Glutamatergic neuron (in vitro differentiated cells): ENCODE results near the gene MAP4K4. TPM values are rescaled to one million over a fixed set of nuclear protein-coding genes. Genes with fewer than 3 reads are reported as not detected.

ENCODE experiments used
- DNase-seq: peaks from one replicate; pipeline ENCODE4 v3.0.0; 2022
- H3K27ac Mint-ChIP-seq: one replicate; pipeline ENCODE4 v1.8.0; 2020; ENCODE audit warnings: mild to moderate bottlenecking, mixed read lengths, inconsistent platforms; ENCODE audit not compliant: unreplicated experiment
- H3K27me3 Mint-ChIP-seq: one replicate; pipeline ENCODE4 v1.8.0; 2020; ENCODE audit warnings: mild to moderate bottlenecking, moderate library complexity, mixed read lengths, inconsistent platforms; ENCODE audit not compliant: unreplicated experiment
- H3K36me3 Mint-ChIP-seq: one replicate; pipeline ENCODE4 v1.8.0; 2020; ENCODE audit warnings: mild to moderate bottlenecking, mixed read lengths, inconsistent platforms; ENCODE audit not compliant: unreplicated experiment
- H3K4me1 Mint-ChIP-seq: one replicate; pipeline ENCODE4 v1.8.0; 2020; ENCODE audit warnings: mild to moderate bottlenecking, low read depth, mixed read lengths, inconsistent platforms; ENCODE audit not compliant: unreplicated experiment
- H3K4me3 Mint-ChIP-seq: one replicate; pipeline ENCODE4 v1.8.0; 2020; ENCODE audit warnings: mild to moderate bottlenecking, mixed read lengths, inconsistent platforms; ENCODE audit not compliant: unreplicated experiment
- H3K9me3 Mint-ChIP-seq: one replicate; pipeline ENCODE4 v1.8.0; 2020; ENCODE audit warnings: mild to moderate bottlenecking, moderate library complexity, mixed read lengths, inconsistent platforms; ENCODE audit not compliant: unreplicated experiment
- total RNA-seq: library from RNA; stranded (reverse); fragmentation: NEBNext Ultra II Directional; extraction: Animal tissue kit (Norgen Biotek cat#: 25700); gene quantifications from one replicate; pipeline ENCODE4 v1.2.1, GENCODE V29; 2021; ENCODE audit not compliant: unreplicated experiment
- TF ChIP-seq, protein P1 (sequence below): fragments of 200-600 bp; sonication (generic); IDR thresholded peaks from one replicate; pipeline ENCODE4 v1.5.0; 2021; ENCODE audit not compliant: partially characterized antibody, unreplicated experiment

Gene MAP4K4
- total RNA-seq, 1 donor from 2014 or later = 756 TPM

DNA sequence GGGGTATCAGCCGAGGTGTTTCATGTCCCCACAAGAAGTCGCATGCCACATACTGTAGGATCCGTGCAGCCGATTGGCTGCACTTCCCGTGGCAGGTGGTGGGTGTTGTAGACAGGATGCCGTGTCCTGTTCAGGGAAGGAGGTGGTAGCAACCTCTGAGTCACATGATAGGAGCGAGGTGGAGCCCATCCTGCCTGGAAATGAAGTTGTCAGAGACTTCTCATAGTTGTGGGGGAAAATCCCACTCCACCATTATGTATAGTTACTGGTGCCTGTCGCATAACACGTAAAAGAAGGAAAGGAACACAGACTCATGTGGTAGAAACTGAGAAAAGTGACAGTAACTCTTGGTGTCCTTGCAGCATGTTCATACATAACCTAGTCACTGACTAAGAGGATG, 202.9 kb downstream of the MAP4K4 start:
- no peak for DNase-seq
- Mint-ChIP-seq H3K4me1 (peaks cover 2% of the 10 kb centered on the region), H3K27me3 (peaks cover 14% of the 10 kb centered on the region), H3K27ac (no peak overlapping the region), H3K4me3 (no peak overlapping the region), H3K36me3 (no peaks in the 10 kb centered on the region), H3K9me3 (peaks cover 30% of the 10 kb centered on the region)
- TF ChIP-seq, protein P1, sequence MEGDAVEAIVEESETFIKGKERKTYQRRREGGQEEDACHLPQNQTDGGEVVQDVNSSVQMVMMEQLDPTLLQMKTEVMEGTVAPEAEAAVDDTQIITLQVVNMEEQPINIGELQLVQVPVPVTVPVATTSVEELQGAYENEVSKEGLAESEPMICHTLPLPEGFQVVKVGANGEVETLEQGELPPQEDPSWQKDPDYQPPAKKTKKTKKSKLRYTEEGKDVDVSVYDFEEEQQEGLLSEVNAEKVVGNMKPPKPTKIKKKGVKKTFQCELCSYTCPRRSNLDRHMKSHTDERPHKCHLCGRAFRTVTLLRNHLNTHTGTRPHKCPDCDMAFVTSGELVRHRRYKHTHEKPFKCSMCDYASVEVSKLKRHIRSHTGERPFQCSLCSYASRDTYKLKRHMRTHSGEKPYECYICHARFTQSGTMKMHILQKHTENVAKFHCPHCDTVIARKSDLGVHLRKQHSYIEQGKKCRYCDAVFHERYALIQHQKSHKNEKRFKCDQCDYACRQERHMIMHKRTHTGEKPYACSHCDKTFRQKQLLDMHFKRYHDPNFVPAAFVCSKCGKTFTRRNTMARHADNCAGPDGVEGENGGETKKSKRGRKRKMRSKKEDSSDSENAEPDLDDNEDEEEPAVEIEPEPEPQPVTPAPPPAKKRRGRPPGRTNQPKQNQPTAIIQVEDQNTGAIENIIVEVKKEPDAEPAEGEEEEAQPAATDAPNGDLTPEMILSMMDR = no peak

DNA sequence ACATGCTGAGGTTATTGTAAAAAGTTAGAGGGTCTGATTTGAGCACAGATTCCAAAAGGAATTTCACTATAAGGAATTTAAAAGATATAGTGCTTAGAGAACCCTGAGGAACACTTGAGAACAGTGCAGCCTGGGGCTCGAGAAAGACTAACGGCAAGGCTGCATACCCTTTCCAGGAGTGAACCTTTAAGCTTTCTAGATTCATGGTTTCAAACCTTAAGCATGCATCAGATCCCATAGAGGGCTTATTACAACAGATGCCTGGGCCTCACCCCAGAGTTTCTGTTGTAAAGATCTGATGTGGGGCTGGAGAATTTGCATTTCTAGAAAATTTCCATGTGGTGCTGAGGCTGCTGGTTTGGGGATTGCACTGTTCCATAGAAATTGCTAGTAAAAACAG, 203.7 kb downstream of the MAP4K4 start:
- peaks cover 2% of the 10 kb centered on the region for H3K4me1 Mint-ChIP-seq
- H3K4me3 Mint-ChIP-seq = no peak overlapping the region
- DNase-seq = no peak
- TF ChIP-seq, protein P1 = no peak
- no peak overlapping the region for H3K27ac Mint-ChIP-seq
- no peaks in the 10 kb centered on the region for H3K36me3 Mint-ChIP-seq
- peaks cover 30% of the 10 kb centered on the region for H3K9me3 Mint-ChIP-seq
- H3K27me3 Mint-ChIP-seq = peaks cover 12% of the 10 kb centered on the region

DNA sequence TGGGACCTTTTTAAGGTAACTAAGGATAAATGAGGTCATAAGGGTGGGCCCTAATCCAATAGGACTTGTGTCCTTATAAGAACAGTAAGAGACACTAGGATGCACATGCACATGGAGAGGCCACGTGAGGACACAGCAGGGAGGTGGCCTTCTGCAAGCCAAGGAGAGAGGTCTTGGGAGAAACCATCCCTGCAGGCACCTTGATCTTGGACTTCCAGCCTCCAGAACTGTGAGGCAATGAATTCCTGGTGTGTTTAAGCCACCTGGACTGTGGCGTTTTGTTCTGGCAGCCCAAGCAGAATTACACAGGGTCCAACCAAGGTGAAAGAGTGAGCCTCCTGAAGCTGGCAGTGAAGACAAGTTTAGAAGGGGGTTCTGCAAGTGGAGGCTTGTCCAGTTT, 204.7 kb downstream of the MAP4K4 start:
- Mint-ChIP-seq H3K9me3 (peaks cover 25% of the 10 kb centered on the region), H3K4me3 (no peak overlapping the region), H3K36me3 (no peaks in the 10 kb centered on the region), H3K4me1 (peaks cover 2% of the 10 kb centered on the region), H3K27ac (no peak overlapping the region), H3K27me3 (peaks cover 9% of the 10 kb centered on the region)
- TF ChIP-seq, protein P1 = no peak
- DNase-seq = no peak

DNA sequence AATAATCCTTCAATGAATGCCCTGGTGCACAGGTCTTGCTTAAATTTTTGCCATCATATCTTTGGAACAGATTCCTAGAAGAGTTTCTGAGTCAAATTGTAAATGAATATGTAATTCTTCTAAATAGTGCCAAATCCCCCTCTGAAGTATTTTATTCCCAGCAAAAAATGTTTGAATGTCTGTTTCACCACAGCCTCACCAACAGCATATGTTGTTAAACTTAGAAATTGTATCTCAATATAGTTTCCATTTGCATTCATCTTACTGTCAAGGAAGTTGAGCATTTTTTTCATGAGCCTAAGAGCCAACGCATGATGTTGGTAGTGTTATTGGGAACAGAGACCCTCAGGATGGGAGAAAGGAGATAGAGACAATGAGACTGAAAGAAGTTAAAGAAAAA, 207.4 kb downstream of the MAP4K4 start:
- peaks cover 6% of the 10 kb centered on the region for H3K27me3 Mint-ChIP-seq
- peaks cover 16% of the 10 kb centered on the region for H3K9me3 Mint-ChIP-seq
- no peaks in the 10 kb centered on the region for H3K36me3 Mint-ChIP-seq
- no peak overlapping the region for H3K27ac Mint-ChIP-seq
- no peak for DNase-seq
- TF ChIP-seq, protein P1 = no peak
- H3K4me3 Mint-ChIP-seq = no peak overlapping the region
- peaks cover 2% of the 10 kb centered on the region for H3K4me1 Mint-ChIP-seq

GRCh38 chr2:101905746-101906336, 208.3 kb downstream of the MAP4K4 start:
- Mint-ChIP-seq H3K27ac (no peak overlapping the region), H3K36me3 (no peaks in the 10 kb centered on the region), H3K4me1 (peaks cover 2% of the 10 kb centered on the region), H3K9me3 (peaks cover 11% of the 10 kb centered on the region), H3K4me3 (no peak overlapping the region), H3K27me3 (peaks cover 3% of the 10 kb centered on the region)
- DNase-seq = no peak
- TF ChIP-seq, protein P1 = no peak
